Stomach (tissue), 9 donors: ENCODE measurements around the gene RWDD2A. TPM values are rescaled to one million over a fixed set of nuclear protein-coding genes. Genes with fewer than 3 reads are reported as not detected.
A peak's percentile ranks its signal among the peaks of the same experiment; 100 is the strongest.

Experiments
- DNase-seq, 2 donors: peaks; one replicate each; pipeline versions ENCODE4 v3.0.0 to v3.0.0-alpha.2; 2013 to 2019
- H3K27ac ChIP-seq, 5 donors: fragments of 200-600 bp in 4 of 5; sonication (generic) in 4 of 5; one replicate each; pipeline ENCODE4 v1.5.1; 2013 to 2019; ENCODE audit warnings: mild to moderate bottlenecking in 1 of 5, moderate library complexity in 1 of 5
- H3K27me3 ChIP-seq, 3 donors: fragments of 200-600 bp; sonication (generic); one replicate each; pipeline ENCODE4 v1.5.1; 2017 to 2019; ENCODE audit warnings: mixed run types in 1 of 3
- H3K36me3 ChIP-seq, 4 donors: fragments of 200-600 bp; sonication (generic); 1 replicate in 3 of 4; 2 replicates in 1 of 4; pipeline ENCODE4 v1.5.1; 2016 to 2019
- H3K4me1 ChIP-seq, 4 donors: fragments of 200-600 bp; sonication (generic); one replicate each; pipeline ENCODE4 v1.5.1; 2016 to 2019
- H3K4me3 ChIP-seq, 4 donors: fragments of 200-600 bp; sonication (generic) in 3 of 4; one replicate each; pipeline ENCODE4 v1.5.1; 2016 to 2019; ENCODE audit warnings: mild to moderate bottlenecking in 1 of 4
- H3K9me3 ChIP-seq, 4 donors: fragments of 200-600 bp; sonication (generic); one replicate each; pipeline ENCODE4 v1.5.1; 2016 to 2019
- EP300 ChIP-seq: sonication (generic); formaldehyde crosslinking; IDR thresholded peaks from one replicate; pipeline ENCODE4 v1.6.1; 2017; ENCODE audit warnings: antibody characterized with exemption
- POLR2A ChIP-seq, 4 donors: fragments of 450-650 bp; IDR thresholded peaks; one replicate each; pipeline ENCODE4 v1.6.1; 2016; ENCODE audit warnings: antibody characterized with exemption in 4 of 4, control low read depth in 2 of 4, mild to moderate bottlenecking in 1 of 4, moderate library complexity in 1 of 4
- POLR2AphosphoS5 ChIP-seq, 3 donors: sonication (generic); formaldehyde crosslinking; IDR thresholded peaks; one replicate each; pipeline ENCODE4 v1.6.1; 2016; ENCODE audit warnings: antibody characterized with exemption in 3 of 3
- WGBS, 5 donors: extraction: QIAGEN DNeasy Blood & Tissue Kit in 3 of 5; methylation state at CpG; one replicate each; pipeline versions ENCODE4 v1.1.5 to v1.1.7; 2013 to 2018; 5-methylcytosine and 5-hydroxymethylcytosine counted together
- intact Hi-C: fragments of 100-400 bp; cut with DNase I; formaldehyde crosslinking; loops from one replicate; pipeline ENCODE4 v1.15.1; 2023; ENCODE audit warnings: low total_unique reads
- polyA plus RNA-seq, 3 donors: library from polyadenylated mRNA; stranded (reverse); fragments of 200-250 nt; gene quantifications; one replicate each; pipeline ENCODE4 v1.2.3, GENCODE V29; 2013
- total RNA-seq, 5 donors: library from RNA; depleted of rRNA; stranded (reverse); fragments of >200 nt; gene quantifications; one replicate each; pipeline versions ENCODE4 v1.1.0 to v1.2.3, GENCODE V29; 2014 to 2016
- TF ChIP-seq, protein P1 (sequence below), 7 experiments: fragments of 450-650 bp in 4 of 7; fragments of 200-600 bp in 3 of 7; sonication (generic) in 3 of 7; IDR thresholded peaks; one replicate each; pipeline ENCODE4 v1.5.1; 2016 to 2019; ENCODE audit warnings: antibody characterized with exemption in 7 of 7, control low read depth in 2 of 7, mild to moderate bottlenecking in 1 of 7
- donor health status: healthy with polysubstance abuse.
- donor health status: Bipolar disorder and iron deficiency.
- donor health status: healthy.

Gene RWDD2A
- total and polyA plus RNA-seq, 8 donors, result 0.58 to 18.7 (median 2.1) TPM

DNA sequence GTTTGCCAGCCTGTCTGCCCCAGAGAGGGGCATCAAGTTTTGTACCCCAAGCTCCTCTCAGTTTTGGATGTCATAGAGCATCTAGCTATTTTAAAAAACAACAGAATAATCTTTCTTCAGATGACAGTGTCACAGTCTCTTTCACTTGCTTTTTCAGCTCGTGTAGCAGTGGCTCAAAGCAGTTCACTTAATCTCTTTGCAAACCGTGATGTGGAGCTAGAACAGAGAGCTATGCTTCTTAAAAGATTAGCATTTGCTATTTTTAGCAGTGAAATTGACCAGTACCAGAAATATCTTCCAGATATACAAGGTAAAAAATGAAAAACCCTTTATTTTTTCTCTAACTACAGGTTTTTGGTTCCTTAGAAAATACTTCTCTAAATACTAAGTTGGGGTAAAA is 37.4 kb upstream of the RWDD2A start:
- WGBS, 5 donors, result 36 to 52% (median 45%) methylated on average over 2 of the region's 2 CpGs
- peaks cover 34 to 99% (median 97%) of the 10 kb centered on the region in 4 donors for H3K36me3 ChIP-seq

DNA sequence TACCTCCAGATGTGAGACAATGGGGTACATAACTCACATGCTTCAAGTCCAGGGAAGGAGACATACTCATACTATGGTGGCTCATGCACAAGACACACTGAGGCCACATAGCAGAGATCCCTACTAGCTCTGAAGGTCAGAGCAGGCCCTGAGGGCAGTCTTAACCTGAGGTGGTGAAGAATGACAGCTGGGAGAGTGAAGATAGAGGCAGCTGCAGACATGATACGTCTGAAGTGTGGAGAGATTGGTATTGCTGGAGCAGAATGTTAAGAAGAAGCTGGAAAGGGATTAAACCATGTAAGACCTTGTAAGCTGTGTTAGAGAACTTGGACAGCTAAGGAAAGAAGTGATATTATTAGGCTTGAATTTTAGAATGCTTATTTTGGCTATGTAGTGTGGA is 33.0 kb upstream of the RWDD2A start:
- 80 to 92% (median 91%) methylated on average over 1 of the region's 1 CpG for WGBS, 5 donors
- TF ChIP-seq, protein P1, sequence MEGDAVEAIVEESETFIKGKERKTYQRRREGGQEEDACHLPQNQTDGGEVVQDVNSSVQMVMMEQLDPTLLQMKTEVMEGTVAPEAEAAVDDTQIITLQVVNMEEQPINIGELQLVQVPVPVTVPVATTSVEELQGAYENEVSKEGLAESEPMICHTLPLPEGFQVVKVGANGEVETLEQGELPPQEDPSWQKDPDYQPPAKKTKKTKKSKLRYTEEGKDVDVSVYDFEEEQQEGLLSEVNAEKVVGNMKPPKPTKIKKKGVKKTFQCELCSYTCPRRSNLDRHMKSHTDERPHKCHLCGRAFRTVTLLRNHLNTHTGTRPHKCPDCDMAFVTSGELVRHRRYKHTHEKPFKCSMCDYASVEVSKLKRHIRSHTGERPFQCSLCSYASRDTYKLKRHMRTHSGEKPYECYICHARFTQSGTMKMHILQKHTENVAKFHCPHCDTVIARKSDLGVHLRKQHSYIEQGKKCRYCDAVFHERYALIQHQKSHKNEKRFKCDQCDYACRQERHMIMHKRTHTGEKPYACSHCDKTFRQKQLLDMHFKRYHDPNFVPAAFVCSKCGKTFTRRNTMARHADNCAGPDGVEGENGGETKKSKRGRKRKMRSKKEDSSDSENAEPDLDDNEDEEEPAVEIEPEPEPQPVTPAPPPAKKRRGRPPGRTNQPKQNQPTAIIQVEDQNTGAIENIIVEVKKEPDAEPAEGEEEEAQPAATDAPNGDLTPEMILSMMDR (IDR thresholded peaks at IDR 0.05), result no peak
- TF ChIP-seq POLR2A (IDR thresholded peaks at IDR 0.05) (no peak), POLR2AphosphoS5 (IDR thresholded peaks at IDR 0.05) (no peak), EP300 (no peak)
- intact Hi-C loops, result no loop called here
- H3K4me3 ChIP-seq, result no peak overlapping the region
- H3K4me1 ChIP-seq, result no peaks in the 10 kb centered on the region
- DNase-seq, result no peak
- H3K9me3 ChIP-seq, result no peaks in the 10 kb centered on the region
- no peaks in the 10 kb centered on the region for H3K27me3 ChIP-seq
- H3K27ac ChIP-seq, result no peak overlapping the region
- peaks cover 30 to 93% (median 82%) of the 10 kb centered on the region in 4 donors for H3K36me3 ChIP-seq

More for the DNA sequence above, 37.4 kb upstream of the RWDD2A start:
- no peaks in the 10 kb centered on the region for H3K4me1 ChIP-seq
- no peaks in the 10 kb centered on the region for H3K27me3 ChIP-seq
- no peaks in the 10 kb centered on the region for H3K9me3 ChIP-seq
- intact Hi-C loops, result no loop called here
- no peak for DNase-seq
- no peak overlapping the region for H3K4me3 ChIP-seq
- H3K27ac ChIP-seq, result no peak overlapping the region
- TF ChIP-seq EP300 (no peak), POLR2AphosphoS5 (IDR thresholded peaks at IDR 0.05) (no peak), POLR2A (IDR thresholded peaks at IDR 0.05) (no peak)
- TF ChIP-seq, protein P1 (IDR thresholded peaks at IDR 0.05), result no peak

DNA sequence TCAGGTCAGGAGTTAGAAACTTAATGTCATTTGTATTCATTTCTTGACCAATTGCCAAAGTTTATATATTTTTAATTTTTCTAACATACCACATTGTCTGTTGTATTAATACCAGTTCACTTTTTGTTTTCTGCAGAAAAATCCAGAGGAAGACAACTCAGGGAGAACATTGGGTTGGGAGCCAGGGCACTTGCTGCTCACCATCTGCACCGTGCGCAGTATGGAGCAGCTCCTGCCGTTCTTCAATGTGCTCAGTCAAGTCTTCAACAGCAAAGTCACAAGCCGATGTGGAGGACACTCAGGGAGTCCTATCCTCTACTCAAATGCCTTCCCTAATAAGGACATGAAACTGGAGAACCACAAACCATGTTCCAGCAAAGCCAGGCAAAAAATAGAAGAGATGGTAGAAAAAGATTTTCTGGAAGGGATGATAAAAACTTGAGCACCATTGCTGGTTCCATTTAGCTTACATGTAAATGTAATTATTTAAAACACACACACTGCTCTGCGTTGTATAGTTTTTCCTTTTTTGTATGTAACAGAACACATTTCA is 25.4 kb upstream of the RWDD2A start:
- intact Hi-C loops, result no loop called here
- no peaks in the 10 kb centered on the region for H3K9me3 ChIP-seq
- 82 to 98% (median 89%) methylated on average over 5 of the region's 5 CpGs for WGBS, 5 donors
- H3K27ac ChIP-seq, result no peak overlapping the region
- no peak for TF ChIP-seq POLR2AphosphoS5 (IDR thresholded peaks at IDR 0.05)
- no peak for TF ChIP-seq POLR2A (IDR thresholded peaks at IDR 0.05)
- TF ChIP-seq, protein P1 (IDR thresholded peaks at IDR 0.05), result no peak
- no peak for TF ChIP-seq EP300
- peaks cover 41 to 100% (median 97%) of the 10 kb centered on the region in 4 donors for H3K36me3 ChIP-seq
- H3K4me1 ChIP-seq, result peaks cover 0 to 8% (median 0%) of the 10 kb centered on the region in 4 donors
- DNase-seq, result no peak
- H3K27me3 ChIP-seq, result no peaks in the 10 kb centered on the region
- no peak overlapping the region for H3K4me3 ChIP-seq

DNA sequence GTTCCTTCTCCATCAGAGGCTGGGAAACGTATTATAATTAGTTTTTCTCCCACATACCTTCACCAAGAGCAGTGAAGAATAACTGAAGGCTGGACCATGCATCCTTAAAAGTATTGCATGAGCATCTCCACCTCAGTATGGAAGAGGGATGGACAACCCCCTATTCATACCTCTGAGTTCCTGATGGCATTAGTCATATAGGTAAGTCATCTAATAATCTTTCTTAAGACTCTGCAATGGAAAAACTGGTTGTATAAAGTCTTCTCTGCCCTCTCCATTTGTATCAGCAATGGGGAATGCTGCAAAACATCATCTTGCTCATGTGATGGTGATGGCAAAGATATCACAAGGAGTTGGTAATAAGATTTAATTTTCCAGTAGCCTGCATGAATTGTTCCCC is 24.6 kb upstream of the RWDD2A start:
- Histone ChIP-seq H3K27ac (no peak overlapping the region), H3K4me3 (no peak overlapping the region), H3K36me3 (peaks cover 40 to 100% (median 99%) of the 10 kb centered on the region in 4 donors), H3K9me3 (no peaks in the 10 kb centered on the region), H3K4me1 (peaks cover 0 to 8% (median 0%) of the 10 kb centered on the region in 4 donors), H3K27me3 (no peaks in the 10 kb centered on the region)
- no peak for DNase-seq
- TF ChIP-seq POLR2AphosphoS5 (IDR thresholded peaks at IDR 0.05), result no peak
- WGBS, 5 donors, result 70 to 88% (median 84%) methylated on average over 1 of the region's 1 CpG
- intact Hi-C loops, result no loop called here

DNA sequence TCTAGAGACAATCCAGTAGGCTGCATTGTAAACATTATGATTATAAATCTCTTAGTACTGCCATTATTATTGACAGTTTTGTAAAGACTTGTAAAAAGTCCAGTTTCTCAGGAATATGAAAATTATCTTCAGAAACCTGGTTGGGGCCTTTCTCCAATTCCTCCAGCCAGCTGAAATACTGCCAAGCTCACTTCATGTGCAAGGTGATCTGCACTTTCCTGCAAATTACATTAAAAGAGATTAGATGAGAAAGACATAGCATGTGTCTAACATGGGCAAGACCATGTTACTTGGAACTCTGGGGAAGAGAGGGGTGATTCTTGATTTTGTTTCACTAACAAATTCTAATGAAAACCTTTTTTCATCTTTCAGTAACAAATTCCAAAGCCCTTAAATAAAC is 24.1 kb upstream of the RWDD2A start:
- intact Hi-C loops, result no loop called here
- peaks cover 43 to 100% (median 99%) of the 10 kb centered on the region in 4 donors for H3K36me3 ChIP-seq

More for the DNA sequence above, 24.1 kb upstream of the RWDD2A start:
- H3K9me3 ChIP-seq, result no peaks in the 10 kb centered on the region
- no peak for DNase-seq
- H3K27ac ChIP-seq, result peak overlapping the region in 1 of 5 donors; percentile 1
- H3K4me1 ChIP-seq, result peaks cover 0 to 8% (median 0%) of the 10 kb centered on the region in 4 donors
- TF ChIP-seq POLR2A (IDR thresholded peaks at IDR 0.05) (no peak), EP300 (no peak), POLR2AphosphoS5 (IDR thresholded peaks at IDR 0.05) (no peak)
- TF ChIP-seq, protein P1 (IDR thresholded peaks at IDR 0.05), result no peak
- H3K27me3 ChIP-seq, result no peaks in the 10 kb centered on the region
- H3K4me3 ChIP-seq, result no peak overlapping the region
